H1 (cell line): ENCODE results near the gene CYP2E1. TPM values are rescaled to one million over a fixed set of nuclear protein-coding genes. Genes with fewer than 3 reads are reported as not detected.

Experiments used
- CTCF ChIA-PET: fragments of 300-600 bp; sonication (Branson Sonifier 250); formaldehyde crosslinking; loops from one replicate; lab custom pipeline; 2021; ENCODE audit not compliant: partially characterized antibody; lab: Charles Lee
- POLR2A ChIA-PET: fragments of 300-600 bp; sonication (Branson Sonifier 250); formaldehyde crosslinking; loops from one replicate; lab custom pipeline; 2021; ENCODE audit warnings: inconsistent platforms; ENCODE audit not compliant: partially characterized antibody; lab: Charles Lee
- DNase-seq, 2 experiments: peaks; one replicate each; pipeline versions ENCODE4 v3.0.0 to v3.0.0-alpha.2; 2010 to 2022; ENCODE audit warnings: low spot score in 2 of 2, low read depth in 1 of 2, mixed read lengths in 1 of 2
- FAIRE-seq: peaks from 2 replicates; lab custom pipeline; 2011; peaks lifted over from hg19 to GRCh38; lab: Jason Lieb, UNC
- H2AFZ ChIP-seq: 2 replicates; pipeline ENCODE4 v1.8.1; 2012; ENCODE audit warnings: low read length, inconsistent platforms
- H2AK5ac ChIP-seq: 2 replicates; pipeline ENCODE4 v1.6.1; 2013; ENCODE audit warnings: low read depth, low read length
- H2BK120ac ChIP-seq: replicated peaks from 2 replicates; pipeline ENCODE3; 2013; ENCODE audit warnings: low read depth, low read length, inconsistent platforms
- H2BK12ac ChIP-seq: 2 replicates; pipeline ENCODE4 v1.6.1; 2013; ENCODE audit warnings: low read depth, low read length
- H2BK15ac ChIP-seq: 2 replicates; pipeline ENCODE4 v1.6.1; 2013; ENCODE audit warnings: low read length
- H2BK20ac ChIP-seq: 2 replicates; pipeline ENCODE4 v1.6.1; 2013; ENCODE audit warnings: low read length
- H2BK5ac ChIP-seq: 2 replicates; pipeline ENCODE4 v1.6.1; 2013; ENCODE audit warnings: low read depth, low read length
- H3K14ac ChIP-seq: 2 replicates; pipeline ENCODE4 v1.6.1; 2013; ENCODE audit warnings: inconsistent platforms; ENCODE audit not compliant: insufficient read length
- H3K18ac ChIP-seq: 2 replicates; pipeline ENCODE4 v1.6.1; 2013; ENCODE audit warnings: low read length; ENCODE audit errors: extremely low read depth
- H3K23ac ChIP-seq: 2 replicates; pipeline ENCODE4 v1.6.1; 2013; ENCODE audit warnings: inconsistent platforms; ENCODE audit not compliant: insufficient read length
- H3K23me2 ChIP-seq: 2 replicates; pipeline ENCODE4 v1.6.1; 2013; ENCODE audit warnings: low read depth, low read length
- H3K27ac ChIP-seq: 2 replicates; pipeline ENCODE4 v1.6.1; 2011; ENCODE audit warnings: low read depth, low read length, inconsistent platforms
- H3K27me3 ChIP-seq, 4 experiments: replicated peaks in 1 of 4; 1 replicate in 1 of 4; 2 replicates in 3 of 4; pipeline versions ENCODE4 v1.6.1 to v1.8.1; 2011 to 2013; ENCODE audit warnings: low read length in 3 of 4, mild to moderate bottlenecking in 3 of 4, inconsistent platforms in 2 of 4, mixed read lengths in 2 of 4, moderate library complexity in 1 of 4; ENCODE audit not compliant: control insufficient read depth in 3 of 4, insufficient read depth in 3 of 4; ENCODE audit errors: extremely low read depth in 1 of 4
- H3K36me3 ChIP-seq, 4 experiments: 2 replicates each; pipeline versions ENCODE4 v1.6.1 to v1.8.1; 2011 to 2013; ENCODE audit warnings: mild to moderate bottlenecking in 4 of 4, low read length in 3 of 4, moderate library complexity in 2 of 4, control low read depth in 1 of 4, inconsistent platforms in 1 of 4; ENCODE audit not compliant: insufficient read depth in 4 of 4, control insufficient read depth in 2 of 4
- H3K4ac ChIP-seq: replicated peaks from 2 replicates; pipeline ENCODE3; 2013; ENCODE audit warnings: low read length, low read depth, mixed read lengths, inconsistent platforms; ENCODE audit not compliant: insufficient read length
- H3K4me1 ChIP-seq, 4 experiments: replicated peaks in 1 of 4; 1 replicate in 1 of 4; 2 replicates in 3 of 4; pipeline versions ENCODE4 v1.6.1 to v1.8.1; 2011 to 2013; ENCODE audit warnings: low read length in 3 of 4, inconsistent platforms in 2 of 4, mixed read lengths in 1 of 4; ENCODE audit not compliant: insufficient read depth in 4 of 4, control insufficient read depth in 3 of 4
- H3K4me2 ChIP-seq, 2 experiments: 2 replicates each; pipeline versions ENCODE4 v1.6.1 to v1.8.1; 2011 to 2013; ENCODE audit warnings: low read depth in 2 of 2, low read length in 2 of 2, control low read depth in 1 of 2, inconsistent platforms in 1 of 2, mild to moderate bottlenecking in 1 of 2; ENCODE audit not compliant: insufficient read depth in 1 of 2
- H3K4me3 ChIP-seq, 4 experiments: fragments of 200-600, 300-600 bp in 1 of 4; sonication (generic), shearing (Covaris generic), sonication (Bioruptor Twin) in 1 of 4; 2 replicates each; pipeline versions ENCODE4 v1.5.1 to v1.8.1; 2011 to 2016; ENCODE audit warnings: low read length in 4 of 4, low read depth in 3 of 4, control low read depth in 2 of 4, inconsistent platforms in 2 of 4, mild to moderate bottlenecking in 2 of 4, mixed read lengths in 1 of 4, moderate library complexity in 1 of 4; ENCODE audit not compliant: insufficient read depth in 2 of 4; ENCODE audit errors: extremely low read depth in 1 of 4
- H3K56ac ChIP-seq: replicated peaks from 2 replicates; pipeline ENCODE3; 2013; ENCODE audit warnings: low read depth, mild to moderate bottlenecking, mixed read lengths, low read length, inconsistent platforms; ENCODE audit not compliant: insufficient read length
- H3K79me1 ChIP-seq: 2 replicates; pipeline ENCODE4 v1.6.1; 2013; ENCODE audit warnings: low read depth, low read length, control low read depth
- H3K79me2 ChIP-seq, 2 experiments: 2 replicates each; pipeline versions ENCODE4 v1.6.1 to v1.8.1; 2012 to 2013; ENCODE audit warnings: low read length in 2 of 2, mild to moderate bottlenecking in 2 of 2, inconsistent platforms in 1 of 2; ENCODE audit not compliant: insufficient read depth in 2 of 2, control insufficient read depth in 1 of 2
- H3K9ac ChIP-seq, 4 experiments: replicated peaks in 1 of 4; 1 replicate in 1 of 4; 2 replicates in 3 of 4; pipeline versions ENCODE4 v1.6.1 to v1.8.1; 2011 to 2013; ENCODE audit warnings: low read depth in 3 of 4, low read length in 3 of 4, control low read depth in 2 of 4, mild to moderate bottlenecking in 2 of 4, moderate library complexity in 2 of 4, inconsistent platforms in 1 of 4; ENCODE audit errors: extremely low read depth in 1 of 4
- H3K9me3 ChIP-seq, 2 experiments: 2 replicates each; pipeline versions ENCODE4 v1.6.1 to v1.8.1; 2012 to 2013; ENCODE audit warnings: mild to moderate bottlenecking in 2 of 2, moderate library complexity in 2 of 2, control low read depth in 1 of 2, inconsistent platforms in 1 of 2, low read depth in 1 of 2, low read length in 1 of 2, mixed read lengths in 1 of 2; ENCODE audit not compliant: insufficient read depth in 2 of 2
- H4K20me1 ChIP-seq, 2 experiments: replicated peaks in 1 of 2; 2 replicates each; pipeline versions ENCODE3 to v1.8.1; 2011 to 2013; ENCODE audit warnings: inconsistent platforms in 2 of 2, low read length in 2 of 2, mild to moderate bottlenecking in 1 of 2; ENCODE audit not compliant: insufficient read depth in 2 of 2, control insufficient read depth in 1 of 2
- H4K5ac ChIP-seq: 2 replicates; pipeline ENCODE4 v1.6.1; 2013; ENCODE audit warnings: low read length, low read depth, mixed read lengths, inconsistent platforms; ENCODE audit not compliant: insufficient read length
- H4K8ac ChIP-seq: 2 replicates; pipeline ENCODE4 v1.8.0; 2013; ENCODE audit warnings: mild to moderate bottlenecking, moderate library complexity, low read length, inconsistent platforms; ENCODE audit not compliant: insufficient read depth; ENCODE audit errors: extremely low read depth
- H4K91ac ChIP-seq: replicated peaks from 2 replicates; pipeline ENCODE3; 2013; ENCODE audit warnings: low read length, mixed read lengths, inconsistent platforms; ENCODE audit not compliant: insufficient read length
- BACH1 ChIP-seq: IDR thresholded peaks from 2 replicates; pipeline ENCODE4 v1.6.1; 2012; ENCODE audit warnings: low read length, improper control_type of control experiment
- CBX5 ChIP-seq: fragments of 300-800, 300-1000 bp; sonication (generic); IDR thresholded peaks from 2 replicates; pipeline ENCODE4 v1.7.1; 2016; ENCODE audit warnings: antibody characterized with exemption, low read length, low read depth
- JUN ChIP-seq: IDR thresholded peaks from 2 replicates; pipeline ENCODE4 v1.6.1; 2011; ENCODE audit warnings: low read depth, mild to moderate bottlenecking, improper control_type of control experiment, low read length
- JUND ChIP-seq: IDR thresholded peaks from 2 replicates; pipeline ENCODE4 v1.6.1; 2011; ENCODE audit warnings: mild to moderate bottlenecking, improper control_type of control experiment, low read length
- PHF8 ChIP-seq: fragments of 200-600 bp; sonication (generic); conservative IDR thresholded peaks from 2 replicates; pipeline ENCODE4 v1.7.1; 2012; ENCODE audit warnings: low read depth, mild to moderate bottlenecking, inconsistent platforms, low read length, moderate library complexity
- RNF2 ChIP-seq: fragments of 200-900, 300-1000 bp; sonication (generic); IDR thresholded peaks from 2 replicates; pipeline ENCODE4 v1.7.1; 2016; ENCODE audit warnings: borderline replicate concordance, low read depth, mild to moderate bottlenecking, antibody characterized with exemption, low read length; ENCODE audit not compliant: poor library complexity, severe bottlenecking; ENCODE audit errors: missing control alignments
- WGBS, 2 experiments: shearing (Covaris generic) in 1 of 2; methylation state at CpG; one replicate each; pipeline versions ENCODE4 v1.1.6 to v1.1.7; 2013 to 2015; ENCODE audit warnings: low lambda C conversion rate in 2 of 2, mixed read lengths in 2 of 2, inconsistent platforms in 1 of 2, low coverage in 1 of 2, missing lambda C conversion rate in 1 of 2; ENCODE audit not compliant: insufficient replicate concordance in 2 of 2, insufficient coverage in 1 of 2, insufficient read length in 1 of 2; ENCODE audit errors: extremely low coverage in 1 of 2, missing lambda C conversion rate in 1 of 2; 5-methylcytosine and 5-hydroxymethylcytosine counted together
- polyA plus RNA-seq, 7 experiments: library from polyadenylated mRNA; depleted of rRNA in 3 of 7; stranded (reverse) in 5 of 7; unstranded in 2 of 7; fragments of >200 nt in 5 of 7; fragments of 200-250 nt in 2 of 7; gene quantifications; 1 replicate in 5 of 7; 2 replicates in 1 of 7; 4 replicates in 1 of 7; pipeline versions ENCODE4 v1.2.1 to v1.2.3, GENCODE V29; 2011 to 2013; ENCODE audit warnings: missing spikeins in 2 of 7, mixed read lengths in 2 of 7
- total RNA-seq: library from RNA; stranded (reverse); fragmentation: NEBNext Ultra II Directional; extraction: Animal tissue kit (Norgen Biotek cat#: 25700); gene quantifications from 2 replicates; pipeline ENCODE4 v1.2.1, GENCODE V29; 2021

Gene CYP2E1
- total and polyA plus RNA-seq, 2 of the 8 experiments (the other 6 are each of a cell fraction or from before 2014, with no cell fraction given) = 0.11 TPM; not detected in 1

DNA sequence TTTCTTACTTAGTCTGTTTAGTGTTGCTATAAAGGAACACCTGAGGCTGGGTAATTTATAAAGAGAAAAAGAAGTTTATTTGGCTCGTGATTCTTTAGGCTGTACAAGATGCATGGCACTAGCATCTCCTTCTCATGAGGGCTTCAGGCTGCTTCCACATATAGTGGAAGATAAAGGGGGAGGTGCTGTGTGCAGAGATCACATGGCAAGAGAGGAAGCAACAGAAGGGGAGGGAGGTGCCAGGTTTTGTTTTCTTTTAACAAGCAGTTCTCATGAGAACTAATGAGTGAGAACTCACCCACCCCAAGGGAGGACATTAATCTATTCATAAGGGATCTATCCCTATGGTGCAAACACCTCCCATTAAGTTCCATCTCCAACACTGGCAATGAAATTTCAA, 17.3 kb downstream of the CYP2E1 start:
- no peak overlapping the region for H3K27ac ChIP-seq
- H3K23ac ChIP-seq = no peak overlapping the region
- H2BK120ac ChIP-seq = no peak overlapping the region
- H2BK20ac ChIP-seq = no peak overlapping the region
- POLR2A ChIA-PET = no interaction called here
- no peak overlapping the region for H2BK15ac ChIP-seq
- TF ChIP-seq PHF8 (no peak), CBX5 (no peak), RNF2 (no peak), JUN (no peak), JUND (no peak), BACH1 (no peak)
- CTCF ChIA-PET = no interaction called here
- no peak overlapping the region for H4K91ac ChIP-seq
- no peaks in the 10 kb centered on the region for H3K36me3 ChIP-seq
- H3K4me2 ChIP-seq = no peak overlapping the region
- no peak overlapping the region for H3K4me3 ChIP-seq
- H2AK5ac ChIP-seq = no peak overlapping the region
- H2BK12ac ChIP-seq = no peak overlapping the region
- DNase-seq = no peak
- H3K79me2 ChIP-seq = no peaks in the 10 kb centered on the region
- H3K9ac ChIP-seq = no peak overlapping the region
- H3K18ac ChIP-seq = no peak overlapping the region
- H3K14ac ChIP-seq = no peak overlapping the region
- H3K23me2 ChIP-seq = no peaks in the 10 kb centered on the region
- no peak overlapping the region for H2AFZ ChIP-seq
- peaks cover 57% of the 10 kb centered on the region in 2 experiments for H3K9me3 ChIP-seq
- no peak overlapping the region for H4K5ac ChIP-seq
- no peak overlapping the region for H4K8ac ChIP-seq
- H3K27me3 ChIP-seq = no peaks in the 10 kb centered on the region
- no peaks in the 10 kb centered on the region for H3K79me1 ChIP-seq
- FAIRE-seq = no peak
- no peak overlapping the region for H3K56ac ChIP-seq
- H2BK5ac ChIP-seq = no peak overlapping the region
- 44% methylated on average over 1 of the region's 1 CpG; no CpG with 5 or more reads in 1 of the 2 experiments for WGBS, 2 experiments
- no peaks in the 10 kb centered on the region for H4K20me1 ChIP-seq
- H3K4me1 ChIP-seq = no peaks in the 10 kb centered on the region
- H3K4ac ChIP-seq = no peak overlapping the region
